Iris pigment epithelial cell (primary cell): ENCODE data around the gene PFKFB3.

Source experiments
- DNase-seq: peaks from one replicate; pipeline ENCODE4 v3.0.0-alpha.2; 2011; ENCODE audit warnings: low read depth

Gene PFKFB3

DNA sequence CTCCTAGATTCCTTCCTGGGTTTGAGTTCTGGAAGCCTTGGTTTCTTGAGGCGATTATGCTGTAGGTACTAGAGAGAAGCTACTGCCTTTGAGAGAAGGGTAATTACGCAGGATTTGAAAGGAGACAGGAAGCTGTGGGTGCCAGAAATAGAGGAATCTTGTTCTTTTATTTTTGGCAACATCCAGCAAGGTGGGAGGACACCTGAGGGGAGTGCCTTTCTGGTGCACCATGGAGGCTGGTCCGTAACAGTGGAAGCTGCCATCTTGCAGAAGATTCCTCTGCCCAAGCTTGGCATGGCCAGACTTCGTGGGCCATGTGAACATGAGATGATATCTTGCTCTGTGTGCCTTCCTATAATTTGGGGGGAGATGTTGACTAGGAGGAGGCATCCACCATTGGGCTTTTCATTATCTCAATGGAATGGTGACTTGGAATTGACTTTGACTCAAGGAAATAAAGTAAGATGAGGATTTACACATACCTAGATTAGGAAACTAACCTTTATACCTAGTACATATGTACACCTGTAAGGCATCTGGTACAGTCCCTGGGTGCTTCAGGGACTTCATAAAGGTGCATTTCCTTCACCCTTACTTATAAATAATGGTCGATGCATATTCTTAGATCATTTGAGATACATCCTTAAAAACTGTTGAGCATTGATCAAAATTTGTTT lies 98.2 kb downstream of the PFKFB3 start:
- DNase-seq: no peak

- no peak for DNase-seq
Measured at GRCh38 chr10:6301488-6302075, 98.8 kb downstream of the PFKFB3 start.
